ENCODE data around the gene PGBD1. TPM values are rescaled to one million over a fixed set of nuclear protein-coding genes. Genes with fewer than 3 reads are reported as not detected.
A peak's percentile ranks its signal among the peaks of the same experiment; 100 is the strongest.

Gene PGBD1
- total and polyA plus RNA-seq, 2 experiments from 2014 or later, result 7.5 to 10.5 TPM

GRCh38 chr6:28334286-28335039 is 53.1 kb downstream of the PGBD1 start:
- H3K4me3 Mint-ChIP-seq, result no peak overlapping the region

More at GRCh38 chr6:28334286-28335039, 53.1 kb downstream of the PGBD1 start:
- peaks cover 1% of the 10 kb centered on the region; the same call in 2 of the 3 replicates for H3K9me3 Mint-ChIP-seq
- peaks cover 9% of the 10 kb centered on the region for H3K4me1 Mint-ChIP-seq
- no peak overlapping the region for H3K27ac Mint-ChIP-seq
- H3K79me2 ChIP-seq (replicated peaks; ENCODE audit: insufficient read depth), result 0 out of 2 replicates have a peak, but pooled peaks cover 4% of the 10 kb centered on the region
- H3K4me3 ChIP-seq, result peak overlapping the region; percentile 73
- H3K27me3 Mint-ChIP-seq (ENCODE audit: insufficient read depth, low read depth, poor library complexity), result no peaks in the 10 kb centered on the region
- H4K20me1 ChIP-seq (replicated peaks; ENCODE audit: insufficient read depth), result no peaks in the 10 kb centered on the region
- peak overlapping the region; percentile 69 for H3K4me2 ChIP-seq
- no peaks in the 10 kb centered on the region for H3K9me2 ChIP-seq (ENCODE audit: insufficient read depth)
- no peaks in the 10 kb centered on the region for H3K27me3 ChIP-seq (ENCODE audit: insufficient read depth)
- H2AFZ ChIP-seq, result no peak overlapping the region
- H3K4me1 ChIP-seq (ENCODE audit: insufficient read depth), result peaks cover 9% of the 10 kb centered on the region
- H3F3A ChIP-seq (replicated peaks; ENCODE audit: low read depth), result peaks cover 3% of the 10 kb centered on the region; the same call in 1 of the 2 replicates
- DNase-seq (ENCODE audit: low spot score) (no peak), ATAC-seq (no peak)
- peak overlapping the region; percentile 90 for H3K27ac ChIP-seq (ENCODE audit: low read depth)
- TF ChIP-seq NANOG (IDR thresholded peaks at IDR 0.05; ENCODE audit: borderline replicate concordance) (no peak), REST (IDR thresholded peaks at IDR 0.05; ENCODE audit: unreplicated experiment) (no peak), POLR2AphosphoS5 (IDR thresholded peaks at IDR 0.05; ENCODE audit: low read depth) (no peak), EZH2 (IDR thresholded peaks at IDR 0.05; ENCODE audit: low read depth, unreplicated experiment) (no peak), ZNF331 (CRISPR knock-in tag; IDR thresholded peaks at IDR 0.05; ENCODE audit: low read depth) (no peak), JUNB (IDR thresholded peaks at IDR 0.05; ENCODE audit: unreplicated experiment) (no peak), CTCF (conservative IDR thresholded peaks at IDR 0.05; ENCODE audit: low read depth in 2 of 2) (no peak), ETS1 (IDR thresholded peaks at IDR 0.05) (no peak), ZNF462 (CRISPR knock-in tag; IDR thresholded peaks at IDR 0.05) (no peak), STAT1 (IDR thresholded peaks at IDR 0.05; ENCODE audit: unreplicated experiment) (no peak), CREB1 (CRISPR knock-in tag; IDR thresholded peaks at IDR 0.05; ENCODE audit: low read depth) (no peak)
- H3K36me3 Mint-ChIP-seq (ENCODE audit: low read depth), result peaks cover 1% of the 10 kb centered on the region
- H3K36me3 ChIP-seq (ENCODE audit: insufficient read depth), result no peaks in the 10 kb centered on the region; the same call in 1 of the 2 replicates

Data from GM23338 (cell line).